IPS DF 6.9 (cell line): ENCODE results near the gene COX15.

Experiments
- DNase-seq: peaks from one replicate; pipeline ENCODE4 v3.0.0-alpha.2; 2013; ENCODE audit warnings: low read depth, low spot score
- H3K27ac ChIP-seq: one replicate; pipeline ENCODE4 v1.5.1; 2013; ENCODE audit warnings: low read length, control low read depth
- H3K27me3 ChIP-seq: 2 replicates; pipeline ENCODE4 v1.6.1; 2013; ENCODE audit warnings: mild to moderate bottlenecking, low read length; ENCODE audit not compliant: control insufficient read depth, insufficient read depth
- H3K36me3 ChIP-seq: 2 replicates; pipeline ENCODE4 v1.6.1; 2013; ENCODE audit warnings: low read length; ENCODE audit not compliant: control insufficient read depth, insufficient read depth
- H3K4me1 ChIP-seq: 2 replicates; pipeline ENCODE4 v1.6.1; 2013; ENCODE audit warnings: low read length; ENCODE audit not compliant: control insufficient read depth, insufficient read depth
- H3K4me3 ChIP-seq: 2 replicates; pipeline ENCODE4 v1.5.1; 2013; ENCODE audit warnings: mild to moderate bottlenecking, low read length
- H3K9me3 ChIP-seq: 2 replicates; pipeline ENCODE4 v1.6.1; 2013; ENCODE audit warnings: low read length, inconsistent platforms; ENCODE audit not compliant: control insufficient read depth, insufficient read depth
- WGBS: extraction: QIAGEN DNeasy Blood & Tissue Kit; methylation state at CpG from one replicate; pipeline ENCODE4 v1.1.7; 2013; ENCODE audit warnings: mixed read lengths, missing lambda C conversion rate; ENCODE audit not compliant: insufficient read length, insufficient coverage; 5-methylcytosine and 5-hydroxymethylcytosine counted together

COX15 gene

GRCh38 chr10:99732033-99732842 is at the start of gene COX15, which contains the start of gene CUTC:
Gene COX15, minus strand, starts transcription at chr10:99732127. Its CDS starts 78 bp downstream, at chr10:99732049.
Gene CUTC, plus strand, starts transcription at chr10:99732234. Its CDS starts 115 bp downstream, at chr10:99732349.
- Histone ChIP-seq H3K4me3 (peak within 1 kb of the TSS; percentile 93), H3K4me1 (no peaks in the 10 kb centered on the region), H3K36me3 (peaks cover 3% of the 10 kb centered on the region; the same call in 1 of the 2 replicates), H3K27ac (no peak within 1 kb of the TSS), H3K9me3 (no peaks in the 10 kb centered on the region), H3K27me3 (no peaks in the 10 kb centered on the region)
- WGBS = no CpG with 5 or more reads among the region's 73 CpGs
- DNase-seq = peak; percentile 96

GRCh38 chr10:99779335-99779734 is 47.4 kb upstream of the COX15 start:
- Histone ChIP-seq H3K4me1 (peaks cover 2% of the 10 kb centered on the region; the same call in 1 of the 2 replicates), H3K27ac (no peak overlapping the region), H3K36me3 (no peaks in the 10 kb centered on the region), H3K9me3 (no peaks in the 10 kb centered on the region), H3K4me3 (no peak overlapping the region), H3K27me3 (no peaks in the 10 kb centered on the region)
- WGBS = no CpG with 5 or more reads among the region's 4 CpGs
- DNase-seq = no peak

- no peak for DNase-seq
- H3K36me3 ChIP-seq = no peaks in the 10 kb centered on the region
- no peaks in the 10 kb centered on the region for H3K27me3 ChIP-seq
- no CpG with 5 or more reads among the region's 1 CpG for WGBS
- no peak overlapping the region for H3K4me3 ChIP-seq
- H3K27ac ChIP-seq = no peak overlapping the region
- no peaks in the 10 kb centered on the region for H3K9me3 ChIP-seq
- H3K4me1 ChIP-seq = peaks cover 2% of the 10 kb centered on the region; the same call in 1 of the 2 replicates
Observed at GRCh38 chr10:99777918-99778714, 46.2 kb upstream of the COX15 start.

DNA sequence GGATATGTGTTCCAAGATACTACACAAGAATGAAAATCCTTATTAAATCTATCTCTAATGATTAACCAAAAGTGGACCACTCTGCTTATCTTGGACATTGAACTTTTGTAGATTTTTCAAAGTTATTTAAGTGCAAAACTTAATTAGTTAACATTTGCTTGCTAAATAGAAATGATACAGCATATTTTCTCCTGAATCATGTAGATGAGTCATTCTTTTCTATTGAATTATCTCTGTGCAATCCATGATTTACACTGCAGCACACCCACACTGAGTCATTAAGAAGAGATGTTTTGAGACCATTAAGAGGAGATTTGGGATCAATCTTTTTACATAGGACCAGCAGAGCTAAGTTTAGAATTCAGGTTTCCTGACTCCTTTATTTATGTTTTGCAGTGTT is 43.9 kb upstream of the COX15 start:
- H3K27ac ChIP-seq = no peak overlapping the region
- no peaks in the 10 kb centered on the region for H3K36me3 ChIP-seq
- no peak for DNase-seq
- no peak overlapping the region for H3K4me3 ChIP-seq
- peaks cover 2% of the 10 kb centered on the region; the same call in 1 of the 2 replicates for H3K4me1 ChIP-seq
- H3K27me3 ChIP-seq = no peaks in the 10 kb centered on the region
- no peaks in the 10 kb centered on the region for H3K9me3 ChIP-seq

- H3K36me3 ChIP-seq = no peaks in the 10 kb centered on the region
- DNase-seq = no peak
- no peak overlapping the region for H3K4me3 ChIP-seq
- no peaks in the 10 kb centered on the region for H3K27me3 ChIP-seq
- H3K4me1 ChIP-seq = no peaks in the 10 kb centered on the region
- WGBS = no CpG with 5 or more reads among the region's 4 CpGs
- no peaks in the 10 kb centered on the region for H3K9me3 ChIP-seq
- no peak overlapping the region for H3K27ac ChIP-seq
Observed at GRCh38 chr10:99770408-99771045, 38.6 kb upstream of the COX15 start.

DNA sequence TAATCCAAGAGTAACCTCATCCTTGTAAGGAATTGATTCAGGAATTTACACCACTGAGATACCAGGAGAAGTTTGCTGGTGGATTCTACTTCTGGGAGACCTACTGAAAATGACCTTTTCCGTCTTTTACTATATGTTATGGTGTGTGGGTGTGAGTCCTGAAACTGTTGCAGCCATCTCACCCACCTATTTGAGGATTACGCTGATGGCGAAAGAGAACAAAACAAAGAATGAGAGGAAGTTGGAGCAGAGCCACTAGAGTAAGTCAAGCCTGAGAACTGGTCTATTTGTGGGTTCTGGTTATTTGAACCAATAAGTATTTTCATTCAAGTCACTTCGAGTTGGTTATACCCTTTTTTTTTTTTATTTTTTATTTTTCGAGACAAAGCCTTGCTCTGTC is 37.8 kb upstream of the COX15 start:
- no CpG with 5 or more reads among the region's 5 CpGs for WGBS
- no peaks in the 10 kb centered on the region for H3K9me3 ChIP-seq
- no peaks in the 10 kb centered on the region for H3K4me1 ChIP-seq
- H3K27ac ChIP-seq = no peak overlapping the region
- no peaks in the 10 kb centered on the region for H3K27me3 ChIP-seq
- DNase-seq = no peak
- no peak overlapping the region for H3K4me3 ChIP-seq
- H3K36me3 ChIP-seq = no peaks in the 10 kb centered on the region

DNA sequence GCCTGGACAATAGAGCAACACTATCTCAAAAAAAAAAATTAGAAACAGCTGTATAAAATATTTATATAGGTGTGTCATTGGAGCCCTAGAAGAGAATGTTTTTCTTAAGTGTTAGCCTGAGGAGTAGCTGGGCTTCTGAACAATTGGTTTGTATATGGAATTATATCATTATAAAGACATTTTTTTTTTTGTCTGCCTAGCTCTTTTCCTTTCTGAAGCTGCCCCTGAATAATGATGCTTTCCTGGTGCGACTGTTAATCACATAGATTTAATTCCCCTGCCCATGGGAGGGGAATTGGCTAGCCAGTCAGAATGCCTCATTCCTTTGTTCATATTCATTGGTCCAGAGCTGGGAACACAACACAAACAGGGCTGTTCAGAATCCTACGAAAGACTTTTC is 36.6 kb upstream of the COX15 start:
- Histone ChIP-seq H3K27me3 (no peaks in the 10 kb centered on the region), H3K4me3 (no peak overlapping the region), H3K27ac (no peak overlapping the region), H3K4me1 (no peaks in the 10 kb centered on the region), H3K36me3 (no peaks in the 10 kb centered on the region), H3K9me3 (no peaks in the 10 kb centered on the region)
- no CpG with 5 or more reads among the region's 2 CpGs for WGBS
- no peak for DNase-seq

GRCh38 chr10:99767901-99768300 is 36.0 kb upstream of the COX15 start:
- H3K27ac ChIP-seq = no peak overlapping the region
- H3K9me3 ChIP-seq = no peaks in the 10 kb centered on the region
- H3K27me3 ChIP-seq = no peaks in the 10 kb centered on the region
- no peak for DNase-seq
- WGBS = no CpG with 5 or more reads among the region's 5 CpGs
- no peaks in the 10 kb centered on the region for H3K36me3 ChIP-seq
- H3K4me1 ChIP-seq = no peaks in the 10 kb centered on the region
- no peak overlapping the region for H3K4me3 ChIP-seq

DNA sequence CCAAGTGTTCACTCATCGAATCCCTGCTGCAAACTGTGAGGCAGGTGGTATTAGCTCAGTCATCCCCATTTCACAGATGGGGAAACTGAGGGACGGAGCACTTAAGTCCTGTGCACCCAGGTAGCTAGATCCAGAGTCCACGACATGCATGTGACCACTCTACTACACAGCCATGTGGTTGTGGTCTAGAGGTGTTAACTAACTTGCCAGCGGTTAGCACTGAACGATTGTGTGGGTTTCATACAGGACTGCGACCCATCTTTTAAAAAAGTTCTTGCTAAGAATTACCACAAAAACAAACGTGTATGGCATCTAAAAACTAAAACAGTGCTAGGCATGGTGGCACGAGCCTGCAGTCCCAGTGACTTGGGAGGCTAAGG is 34.4 kb upstream of the COX15 start:
- no peaks in the 10 kb centered on the region for H3K27me3 ChIP-seq
- H3K4me1 ChIP-seq = no peaks in the 10 kb centered on the region
- no peak overlapping the region for H3K4me3 ChIP-seq
- no peak for DNase-seq
- WGBS = no CpG with 5 or more reads among the region's 8 CpGs
- H3K36me3 ChIP-seq = no peaks in the 10 kb centered on the region
- no peaks in the 10 kb centered on the region for H3K9me3 ChIP-seq
- H3K27ac ChIP-seq = no peak overlapping the region

- Histone ChIP-seq H3K9me3 (no peaks in the 10 kb centered on the region), H3K36me3 (no peaks in the 10 kb centered on the region), H3K4me1 (no peaks in the 10 kb centered on the region), H3K27me3 (no peaks in the 10 kb centered on the region), H3K4me3 (no peak overlapping the region), H3K27ac (no peak overlapping the region)
- no CpG with 5 or more reads among the region's 4 CpGs for WGBS
- no peak for DNase-seq
Observed at GRCh38 chr10:99765672-99766301, 33.9 kb upstream of the COX15 start.
